OCI-M1 (cell line): ENCODE measurements around the gene MTMR12.

ENCODE experiments used
- DNase-seq: peaks from one replicate; lab custom pipeline; 2025; lab: John Stamatoyannopoulos, UW

The MTMR12 gene

DNA sequence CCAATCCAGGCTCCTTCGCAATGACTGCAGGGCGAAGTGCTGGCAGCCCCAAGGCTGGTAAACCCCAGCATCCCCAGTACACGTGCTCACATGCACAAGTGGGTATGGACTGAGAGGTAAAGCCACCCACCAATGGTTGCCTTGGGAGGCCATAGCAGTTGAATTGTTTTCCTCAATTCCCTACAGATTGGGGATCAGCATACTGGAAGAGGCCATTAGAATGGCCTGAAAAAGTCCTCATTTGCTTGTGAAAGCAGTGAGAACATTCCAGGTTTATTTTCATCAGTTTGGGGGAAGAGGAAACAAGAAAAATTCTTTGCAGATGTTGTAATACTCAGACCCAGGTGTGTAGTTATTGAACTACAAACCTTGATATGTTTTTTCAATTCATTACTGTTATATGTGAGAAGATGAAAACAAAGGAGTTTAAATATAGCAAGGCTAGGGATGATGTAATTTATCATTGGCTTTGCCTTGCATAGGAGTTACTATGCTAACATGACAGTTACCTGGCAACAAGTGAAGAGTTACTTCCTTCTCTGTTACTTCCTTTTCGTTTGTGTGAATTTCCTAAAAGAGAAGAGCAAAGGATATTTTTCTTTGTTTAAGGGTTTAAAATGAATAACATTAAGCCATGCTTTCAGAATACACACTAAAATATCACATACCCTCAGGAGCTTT lies 36.4 kb downstream of the MTMR12 start:
- DNase-seq, result peak; percentile 74

DNA sequence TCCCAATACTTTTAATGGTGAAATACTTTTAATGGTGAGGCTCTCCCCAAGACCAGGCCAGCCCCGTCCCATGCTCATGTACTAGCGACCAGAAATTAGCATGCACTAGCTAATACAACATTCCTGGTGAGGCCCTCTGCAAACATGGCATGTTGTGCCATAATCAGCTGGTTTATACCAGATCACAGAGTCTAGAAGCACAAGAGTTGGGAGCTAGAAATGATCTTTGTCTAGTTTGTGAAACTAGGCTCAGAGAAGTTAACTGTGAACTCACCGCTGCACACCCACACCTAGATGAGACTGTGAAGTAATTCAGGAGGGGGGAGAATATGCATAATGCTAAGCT lies 37.4 kb downstream of the MTMR12 start:
- no peak for DNase-seq

DNA sequence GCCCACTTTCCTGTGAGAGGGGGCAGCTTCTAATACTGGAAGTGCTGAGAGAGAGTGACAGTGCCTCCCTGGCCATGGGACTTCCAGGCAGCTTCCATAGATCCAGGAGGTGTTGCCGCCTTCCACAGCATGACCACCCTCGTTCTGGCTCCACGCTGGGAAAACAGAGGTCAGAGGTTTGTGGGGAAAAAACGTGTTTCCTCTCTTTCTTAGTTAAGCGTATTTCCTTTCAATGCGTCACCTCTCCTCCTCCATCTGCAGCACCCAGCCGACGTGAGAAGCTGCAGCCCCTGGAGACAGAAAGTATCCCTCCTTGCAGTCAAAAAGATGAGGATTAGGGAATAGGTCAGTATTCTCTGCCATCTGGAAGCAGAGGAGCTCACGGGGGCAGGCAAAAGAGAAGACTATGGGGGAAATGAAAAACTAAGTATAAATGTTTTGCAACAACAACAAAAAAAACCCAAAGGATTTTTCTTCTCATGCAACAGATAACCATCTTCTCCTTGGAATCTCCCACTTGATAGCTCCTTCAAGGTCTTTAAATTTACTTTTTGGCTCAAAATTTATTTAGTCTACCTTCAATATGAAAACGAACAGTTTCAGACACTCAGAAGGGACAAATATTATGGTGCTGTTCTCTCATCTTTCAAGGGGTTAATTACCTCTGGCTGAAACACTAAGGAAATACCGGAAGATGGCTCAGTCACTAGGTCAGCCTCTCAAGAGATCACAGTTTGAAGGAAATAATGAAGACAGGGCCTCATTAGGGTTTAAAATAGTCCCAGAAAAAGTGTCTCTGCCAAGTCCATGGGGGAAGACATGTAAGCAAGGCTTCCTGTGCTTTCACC lies 38.0 kb downstream of the MTMR12 start:
- no peak for DNase-seq

DNA sequence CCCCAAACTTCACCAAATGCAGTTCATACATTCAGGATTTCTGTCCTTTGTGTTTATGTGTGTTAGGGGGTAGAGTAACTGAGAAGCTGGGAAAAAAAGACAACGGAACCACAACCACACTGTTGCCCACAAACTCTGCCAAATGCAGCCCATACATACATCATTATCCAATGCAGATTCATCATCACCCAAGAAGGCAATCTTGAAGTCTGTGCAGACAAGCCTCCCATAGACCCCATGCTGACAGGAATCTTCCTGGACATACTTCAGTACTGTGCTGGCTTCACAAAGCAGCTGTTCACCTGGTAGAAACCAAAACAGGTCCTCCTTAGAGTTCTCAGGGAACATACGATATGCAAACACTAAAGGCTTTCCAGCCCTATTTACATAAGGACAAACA lies 38.9 kb downstream of the MTMR12 start:
- DNase-seq, result no peak

DNA sequence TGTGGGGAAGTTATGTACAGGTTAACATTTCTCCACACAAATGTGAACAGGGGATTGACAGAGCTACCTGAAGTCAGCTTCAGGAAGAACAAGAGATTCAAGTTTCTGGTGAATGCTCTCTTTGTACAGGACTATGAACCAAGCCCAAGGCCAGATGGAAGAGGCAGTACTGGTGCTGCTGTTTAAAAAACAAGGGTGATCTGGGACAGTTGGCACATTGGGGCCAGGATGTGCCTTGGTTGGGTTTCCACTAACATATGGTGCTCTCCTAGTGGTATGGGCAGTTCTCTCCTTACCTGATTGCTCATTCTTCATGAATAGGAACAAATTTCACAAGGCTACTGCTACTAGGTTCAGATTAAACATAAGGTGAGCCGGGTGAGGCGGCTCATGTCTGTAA lies 40.0 kb downstream of the MTMR12 start:
- DNase-seq, result no peak

DNA sequence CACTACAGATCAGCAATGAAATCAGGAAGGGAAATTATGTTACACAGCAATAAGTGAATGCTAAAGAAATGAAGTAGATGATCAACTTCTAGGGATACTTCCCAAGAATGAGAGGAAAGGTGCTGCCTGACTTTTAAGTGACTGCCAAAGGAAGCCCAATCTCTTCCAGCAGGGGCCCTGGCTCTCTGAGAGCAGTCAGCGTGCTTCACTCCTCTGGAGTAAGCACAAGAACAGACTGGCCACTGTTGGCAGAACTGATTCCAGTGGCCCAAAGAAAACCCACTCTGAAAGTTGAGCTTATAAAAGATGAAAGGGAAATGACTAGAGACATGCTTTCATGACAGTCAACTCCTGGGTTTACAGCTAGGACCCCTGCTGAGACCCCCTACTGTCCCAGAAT lies 41.8 kb downstream of the MTMR12 start:
- no peak for DNase-seq

DNA sequence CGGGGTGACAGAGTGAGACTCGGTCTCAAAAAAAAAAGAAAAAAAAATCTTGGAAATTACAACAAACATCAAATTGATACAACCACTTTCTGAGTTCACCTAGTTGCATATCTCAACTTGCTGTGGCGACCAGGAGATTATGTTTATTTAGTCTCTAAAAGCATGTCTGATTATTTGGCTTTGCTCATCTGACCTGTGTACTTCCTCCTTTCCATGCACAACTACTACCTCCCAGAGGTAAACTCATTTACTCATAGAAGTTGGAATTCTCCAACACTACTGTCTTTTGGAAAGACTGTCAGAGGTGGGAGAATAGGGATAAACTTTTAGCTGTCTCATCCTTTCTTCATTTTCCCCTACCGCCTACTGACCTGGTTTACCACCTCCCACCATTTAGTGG lies 42.6 kb downstream of the MTMR12 start:
- DNase-seq, result no peak

DNA sequence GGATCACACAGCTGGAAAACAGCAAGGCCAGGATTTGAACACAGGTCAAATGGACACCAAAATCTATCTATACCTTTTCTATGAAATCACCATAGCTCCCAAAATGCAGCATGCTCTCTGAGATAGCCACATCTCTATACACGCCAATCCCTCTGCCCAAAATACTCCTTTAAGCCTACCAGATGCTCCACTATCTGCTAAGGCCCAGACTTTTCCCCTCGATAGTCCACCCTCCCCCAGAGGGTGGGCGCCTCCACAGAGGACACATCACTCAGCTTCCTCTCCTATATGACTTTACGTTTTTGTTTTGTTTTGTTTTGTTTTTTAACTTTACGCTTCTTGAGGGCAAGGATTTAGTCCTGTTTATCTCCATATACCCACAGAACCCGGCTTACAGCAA lies 46.8 kb downstream of the MTMR12 start:
- DNase-seq, result no peak

DNA sequence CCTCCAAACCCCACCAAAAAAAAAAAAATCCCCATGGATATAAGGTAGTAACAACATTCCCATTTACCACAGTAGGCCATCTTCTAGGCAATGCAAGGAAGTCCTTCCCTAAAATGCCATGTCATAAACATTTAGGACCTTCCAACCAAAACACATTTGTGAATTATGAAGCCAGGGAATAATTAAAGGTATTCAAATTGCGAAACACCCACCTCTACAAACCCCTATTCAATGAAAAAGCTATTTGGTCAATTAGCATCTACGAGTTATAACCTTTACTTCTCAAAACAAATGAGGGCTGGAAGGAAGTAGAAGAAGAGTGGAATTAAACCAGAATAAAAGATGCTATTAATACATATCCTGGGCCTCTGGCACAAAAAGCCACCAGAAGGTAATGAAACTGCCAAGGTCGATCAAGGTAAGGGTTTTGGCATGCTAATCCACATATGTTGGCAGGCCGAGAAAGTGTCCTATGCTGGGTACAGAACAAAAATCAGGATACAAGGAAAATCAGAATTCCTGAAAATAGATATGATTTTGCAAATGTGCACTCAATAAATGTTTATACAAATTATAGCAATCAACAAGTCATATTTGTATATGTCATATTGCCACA lies 47.7 kb downstream of the MTMR12 start:
- DNase-seq, result no peak

DNA sequence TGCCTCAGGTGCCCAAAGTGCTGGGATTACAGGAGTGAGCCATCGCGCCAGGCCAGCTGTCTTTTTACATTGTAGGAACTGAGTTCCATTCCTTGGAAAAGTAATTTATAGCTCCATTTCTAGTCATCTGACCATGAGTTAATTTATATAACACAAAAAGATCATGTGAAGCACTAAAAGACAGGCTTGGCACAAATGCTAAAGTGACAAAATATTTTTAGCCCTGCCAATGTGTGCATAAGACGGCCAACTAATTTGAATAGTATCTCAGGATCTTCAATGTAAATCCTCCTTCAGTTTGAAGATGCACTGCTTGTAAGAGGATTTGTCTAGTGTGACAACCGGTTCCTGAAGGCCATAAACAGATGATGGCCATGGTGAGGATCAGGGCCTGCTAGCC lies 49.1 kb downstream of the MTMR12 start:
- no peak for DNase-seq

DNA sequence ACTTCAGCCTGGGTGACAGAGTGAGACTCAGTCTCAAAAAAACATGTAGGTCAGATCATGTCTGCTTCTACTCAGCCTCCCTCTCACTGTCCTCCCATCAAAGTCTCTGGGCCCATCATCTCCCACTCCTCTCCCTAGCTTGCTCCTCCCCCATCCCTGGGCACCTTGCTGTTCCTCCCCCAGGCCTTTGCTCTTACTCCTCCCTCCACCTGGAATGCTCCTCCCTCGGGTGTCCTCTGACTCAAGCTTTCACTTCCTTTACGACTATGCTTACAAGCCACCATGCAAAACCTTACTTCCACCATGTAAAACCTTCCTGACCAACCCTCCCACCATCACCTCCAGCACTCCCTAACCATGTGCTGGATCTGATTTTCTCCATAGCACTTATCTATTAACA lies 51.5 kb downstream of the MTMR12 start:
- no peak for DNase-seq

DNA sequence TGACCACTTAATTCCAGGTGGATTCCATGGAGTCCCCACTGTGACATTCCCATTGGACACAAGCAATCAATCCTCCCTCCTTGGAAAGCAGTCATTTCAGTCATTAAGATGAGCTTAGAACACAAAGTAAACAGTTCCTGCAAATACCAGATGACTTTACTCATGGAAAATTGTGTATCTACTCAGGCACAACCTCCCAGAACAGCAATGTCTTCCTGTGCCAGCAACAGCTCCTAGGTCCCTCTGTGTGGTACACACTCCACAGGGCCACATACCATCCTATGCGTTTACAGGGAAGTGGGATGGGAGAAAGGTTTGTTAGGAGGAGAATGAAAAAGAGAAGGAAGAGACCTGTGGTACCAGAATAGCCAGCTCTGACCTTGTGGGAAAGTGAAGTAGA lies 53.7 kb downstream of the MTMR12 start:
- DNase-seq, result no peak

DNA sequence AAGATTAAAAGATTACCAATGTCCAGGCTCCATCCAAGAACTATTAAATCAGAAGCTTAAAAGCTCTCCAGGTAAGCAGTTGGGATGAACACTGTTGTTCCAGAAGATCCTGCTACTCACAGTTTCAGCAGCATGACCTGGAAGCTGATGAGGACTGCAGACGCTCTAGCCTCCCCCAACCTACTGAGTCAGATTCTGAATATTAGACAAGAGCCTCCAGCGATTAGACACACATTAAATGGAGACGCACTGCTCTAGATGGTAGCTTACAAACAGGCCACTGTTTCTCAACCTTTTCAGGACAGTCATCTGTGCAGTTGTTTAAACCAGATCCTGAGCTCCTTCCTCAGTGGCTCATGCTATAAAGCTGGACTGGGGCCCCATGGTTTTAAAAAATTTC lies 54.3 kb downstream of the MTMR12 start:
- DNase-seq, result no peak

DNA sequence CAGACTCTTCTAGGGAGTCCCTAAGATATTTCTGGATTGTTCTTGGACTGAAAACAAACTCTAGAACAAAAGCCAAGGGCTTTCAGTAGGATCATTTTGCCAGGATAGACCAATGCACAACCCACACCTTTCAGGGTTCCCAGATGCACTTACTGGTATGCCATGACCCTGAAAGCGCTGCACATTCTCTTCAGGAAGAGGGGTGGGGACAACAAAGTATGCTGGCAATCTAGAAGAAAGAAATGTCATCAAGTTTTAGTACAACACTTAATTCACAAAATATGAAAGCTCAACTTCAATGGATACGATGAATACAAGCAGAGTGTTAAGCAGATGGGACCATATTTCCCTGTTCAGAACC lies 57.2 kb downstream of the MTMR12 start:
- DNase-seq, result no peak

DNA sequence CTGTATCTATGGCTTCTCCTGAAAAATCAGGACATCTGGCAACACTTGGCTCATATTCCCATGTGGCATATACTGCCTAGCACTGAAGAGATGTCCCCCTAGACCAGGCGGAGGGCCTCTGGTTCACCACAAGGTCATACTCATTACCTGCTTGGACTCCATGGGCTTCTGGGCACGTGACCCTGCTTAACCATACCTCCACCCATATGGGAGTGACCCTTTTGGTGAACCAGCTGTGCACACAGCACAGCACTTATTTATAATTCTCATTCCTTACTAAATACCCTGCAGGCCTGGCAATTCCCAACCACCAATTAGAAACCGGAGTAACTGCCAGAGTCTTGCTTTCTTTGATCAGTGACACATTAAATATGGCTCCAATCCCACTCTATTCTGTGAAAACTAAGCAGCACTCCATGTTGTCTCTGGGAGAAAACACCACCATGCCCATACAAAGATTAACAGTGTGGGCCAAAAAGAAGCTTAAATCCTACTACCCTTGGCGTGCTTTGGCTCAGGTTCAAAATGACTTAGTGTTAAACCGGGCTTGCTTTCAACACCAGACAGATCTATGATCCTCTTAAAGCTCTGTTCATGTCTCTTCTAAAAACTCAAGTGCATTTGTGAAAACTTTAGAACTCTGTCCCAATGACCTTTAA lies 57.7 kb downstream of the MTMR12 start:
- DNase-seq, result no peak

DNA sequence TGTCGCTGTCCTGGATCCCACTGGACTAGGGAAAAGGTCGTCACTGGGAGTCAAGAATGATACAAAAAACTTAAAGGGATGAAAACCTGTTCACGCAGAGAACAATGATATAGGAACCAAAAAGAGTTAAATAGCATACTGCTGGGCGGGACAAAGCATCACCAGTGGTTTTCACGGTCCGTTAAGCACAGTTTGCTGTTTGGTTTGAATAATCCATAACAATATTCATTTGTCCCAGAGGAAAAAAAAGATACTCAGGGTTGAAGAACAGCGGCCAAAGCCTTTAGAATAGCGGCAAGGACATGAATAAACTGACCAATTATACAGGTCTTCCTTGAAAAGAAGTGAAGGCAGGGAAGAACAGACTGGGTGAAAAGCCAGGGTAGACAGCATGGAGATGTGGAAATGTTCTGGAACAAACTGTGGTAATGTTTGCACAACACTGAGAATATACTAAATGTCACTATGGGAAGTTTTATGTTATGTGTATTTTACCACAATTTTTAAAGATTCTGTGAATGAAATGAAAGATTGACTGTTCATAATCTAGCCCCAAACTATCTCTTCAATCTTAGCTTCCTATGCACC lies 60.8 kb downstream of the MTMR12 start:
- no peak for DNase-seq

DNA sequence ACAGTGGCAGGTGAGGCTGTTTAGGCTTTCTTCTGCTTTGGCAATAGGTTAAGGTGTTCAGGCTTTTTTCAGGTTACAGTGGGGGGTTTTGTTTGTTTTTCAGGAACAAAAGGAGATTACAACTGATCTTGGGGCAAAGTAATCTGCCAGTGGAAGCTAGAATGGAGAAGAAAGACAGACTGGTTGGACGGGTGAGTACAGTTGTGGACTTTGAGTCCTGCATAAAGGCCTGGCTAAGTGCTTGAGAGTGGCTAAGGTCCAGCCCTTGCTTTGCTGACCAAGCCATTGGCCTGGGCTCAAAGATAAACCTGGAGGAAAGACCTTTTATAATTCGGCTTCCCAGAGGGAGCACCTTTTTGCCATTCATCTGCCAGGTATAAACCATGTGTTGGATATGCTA lies 63.1 kb downstream of the MTMR12 start:
- DNase-seq, result no peak

DNA sequence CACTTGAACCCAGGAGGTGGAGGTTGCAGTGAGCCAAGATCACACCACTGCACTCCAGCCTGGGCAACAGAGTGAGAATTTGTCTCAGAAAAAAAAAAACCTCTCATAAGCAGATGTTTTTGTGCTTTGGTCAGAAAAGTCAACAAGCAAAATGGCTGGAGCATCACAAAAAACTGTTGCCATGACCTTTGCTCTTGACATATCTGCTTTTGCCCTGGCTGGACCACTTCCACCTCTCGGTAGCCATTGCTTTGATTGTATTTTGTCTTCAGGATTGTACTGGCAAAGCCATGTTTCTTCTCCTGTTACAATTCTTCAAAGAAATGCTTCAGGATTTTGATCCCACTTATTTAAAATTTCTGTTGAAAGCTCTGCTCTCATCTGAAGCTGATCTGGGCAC lies 67.0 kb downstream of the MTMR12 start:
- DNase-seq, result no peak

DNA sequence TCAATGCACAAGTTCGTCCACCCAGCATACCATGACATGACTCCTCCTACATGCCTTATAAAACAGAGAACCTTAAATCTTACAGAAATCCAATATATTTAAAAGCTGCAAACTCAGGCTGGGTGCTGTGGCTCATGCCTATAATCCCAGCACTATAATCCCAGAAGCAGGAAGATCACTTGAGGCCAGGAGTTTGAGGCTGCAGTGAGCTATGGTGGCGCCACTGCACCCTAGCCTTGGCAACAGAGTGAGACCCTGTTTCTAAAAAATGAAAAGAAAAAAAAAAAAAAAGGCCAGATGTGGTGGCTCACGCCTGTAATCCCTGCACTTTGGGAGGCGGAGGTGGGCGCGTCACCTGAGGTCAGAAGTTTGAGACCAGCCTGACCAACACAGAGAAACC lies 68.7 kb downstream of the MTMR12 start:
- DNase-seq, result no peak

DNA sequence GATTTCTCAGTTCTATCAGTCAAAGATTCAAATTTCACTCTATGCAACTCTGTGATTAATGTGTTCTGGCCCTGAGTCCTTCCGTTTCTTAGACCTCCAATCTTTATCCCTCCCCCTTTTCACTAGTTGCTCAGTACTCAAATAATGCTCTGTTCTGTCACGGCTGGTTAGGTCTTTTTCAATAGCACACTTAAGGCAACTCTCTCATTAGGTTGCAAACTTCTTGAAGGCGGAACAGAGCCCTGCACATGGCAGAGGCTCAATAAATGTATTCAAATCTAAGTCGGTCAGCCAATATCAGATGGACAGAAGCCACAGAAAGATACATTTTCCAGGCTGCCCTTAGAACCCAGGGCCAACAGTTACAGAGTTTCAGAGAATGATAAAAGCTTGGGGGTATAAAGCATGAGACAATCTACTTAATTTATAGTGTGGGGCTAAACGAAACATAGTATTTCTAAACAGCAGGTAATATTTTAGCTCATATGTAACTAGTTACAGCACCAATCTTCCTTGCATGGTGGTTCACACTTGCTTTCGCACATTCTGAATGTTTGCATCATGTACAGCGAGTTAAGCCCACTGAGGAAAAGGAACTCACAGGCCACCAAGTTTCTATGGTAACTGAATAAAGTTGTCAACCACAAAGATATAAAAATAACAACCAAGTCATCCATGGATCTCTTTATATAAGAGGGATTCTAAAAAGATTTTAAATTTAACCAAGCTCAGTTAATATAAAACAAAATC lies 71.5 kb downstream of the MTMR12 start:
- DNase-seq, result no peak

DNA sequence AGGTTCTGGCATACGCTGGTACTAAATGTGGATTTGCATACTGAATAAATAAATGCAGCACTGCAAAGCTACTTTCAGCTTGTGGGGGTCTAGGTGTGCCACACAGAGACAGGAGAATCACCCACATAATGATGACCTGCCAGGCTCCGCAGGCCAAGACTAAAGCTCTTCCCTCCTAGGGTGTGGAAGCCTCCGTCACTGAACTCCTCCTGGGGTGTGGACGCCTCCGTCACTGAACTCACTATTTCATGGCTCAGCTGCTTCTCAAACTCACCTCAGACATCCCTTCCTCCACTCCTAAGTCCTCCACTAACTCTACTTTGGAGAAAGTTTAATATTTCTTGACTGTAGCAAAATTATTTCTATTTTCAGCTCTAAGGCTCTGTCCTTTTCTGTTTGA lies 73.4 kb downstream of the MTMR12 start:
- no peak for DNase-seq
